CD14-positive monocyte (primary cell): ENCODE results near the gene KLHL42. TPM values are rescaled to one million over a fixed set of nuclear protein-coding genes. Genes with fewer than 3 reads are reported as not detected.

Experiments used
- DNase-seq, 3 donors: peaks; one replicate each; pipeline ENCODE4 v3.0.0-alpha.2; 2011 to 2022
- H2AFZ ChIP-seq: 2 replicates; pipeline ENCODE4 v1.6.0; 2012; ENCODE audit warnings: mild to moderate bottlenecking, low read depth, low read length, inconsistent platforms; ENCODE audit not compliant: insufficient read depth, poor library complexity, severe bottlenecking
- H3K27ac ChIP-seq, 2 donors: 1 replicate in 1 of 2; 2 replicates in 1 of 2; pipeline ENCODE4 v1.5.1; 2012 to 2013; ENCODE audit warnings: low read length in 2 of 2, control low read depth in 1 of 2, inconsistent platforms in 1 of 2, low read depth in 1 of 2, mild to moderate bottlenecking in 1 of 2
- H3K27me3 ChIP-seq, 2 donors: one replicate each; pipeline versions ENCODE4 v1.6.0 to v1.6.1; 2011 to 2013; ENCODE audit warnings: low read length in 2 of 2; ENCODE audit not compliant: control insufficient read depth in 2 of 2, insufficient read depth in 2 of 2
- H3K36me3 ChIP-seq, 2 donors: replicated peaks in 1 of 2; 1 replicate in 1 of 2; 2 replicates in 1 of 2; pipeline versions ENCODE4 v1.5.1 to v1.6.1; 2012 to 2013; ENCODE audit warnings: low read length in 2 of 2, control low read depth in 1 of 2, inconsistent platforms in 1 of 2, mild to moderate bottlenecking in 1 of 2; ENCODE audit not compliant: insufficient read depth in 2 of 2, control insufficient read depth in 1 of 2
- H3K4me1 ChIP-seq, 2 donors: 1 replicate in 1 of 2; 2 replicates in 1 of 2; pipeline versions ENCODE4 v1.5.1 to v1.6.1; 2012 to 2013; ENCODE audit warnings: low read length in 2 of 2, control low read depth in 1 of 2, inconsistent platforms in 1 of 2, mild to moderate bottlenecking in 1 of 2, moderate library complexity in 1 of 2; ENCODE audit not compliant: insufficient read depth in 2 of 2, control insufficient read depth in 1 of 2
- H3K4me2 ChIP-seq: replicated peaks from 2 replicates; pipeline ENCODE3; 2012; ENCODE audit warnings: low read length, moderate library complexity, mild to moderate bottlenecking; ENCODE audit not compliant: poor library complexity, severe bottlenecking; ENCODE audit errors: extremely low read depth
- H3K4me3 ChIP-seq, 3 experiments: fragments of 200-600 bp in 1 of 3; sonication (generic) in 1 of 3; replicated peaks in 1 of 3; 1 replicate in 2 of 3; 2 replicates in 1 of 3; pipeline ENCODE4 v1.5.1; 2011 to 2013; ENCODE audit warnings: low read length in 3 of 3, mild to moderate bottlenecking in 3 of 3, control low read depth in 2 of 3, low read depth in 2 of 3, inconsistent platforms in 1 of 3, moderate library complexity in 1 of 3
- H3K79me2 ChIP-seq: 2 replicates; pipeline ENCODE4 v1.6.0; 2012; ENCODE audit warnings: mild to moderate bottlenecking, control low read depth, inconsistent platforms, low read length, moderate library complexity; ENCODE audit not compliant: insufficient read depth
- H3K9ac ChIP-seq: 2 replicates; pipeline ENCODE4 v1.6.0; 2017; ENCODE audit warnings: low read length, mild to moderate bottlenecking; ENCODE audit not compliant: insufficient read depth, poor library complexity, severe bottlenecking
- H3K9me3 ChIP-seq, 2 donors: replicated peaks in 1 of 2; 1 replicate in 1 of 2; 2 replicates in 1 of 2; pipeline versions ENCODE4 v1.5.1 to v1.6.1; 2012 to 2013; ENCODE audit warnings: low read length in 2 of 2, control low read depth in 1 of 2; ENCODE audit not compliant: control insufficient read depth in 1 of 2, insufficient read depth in 1 of 2
- H4K20me1 ChIP-seq: 2 replicates; pipeline ENCODE4 v1.6.0; 2012; ENCODE audit warnings: mild to moderate bottlenecking, low read length, control low read depth, moderate library complexity; ENCODE audit not compliant: insufficient read depth
- H3K27ac Mint-ChIP-seq, 7 donors: one replicate each; pipeline ENCODE4 v1.8.0; 2020; ENCODE audit warnings: mild to moderate bottlenecking in 7 of 7, mixed read lengths in 7 of 7, moderate library complexity in 6 of 7, inconsistent platforms in 2 of 7
- H3K27me3 Mint-ChIP-seq, 3 donors: one replicate each; pipeline ENCODE4 v1.8.0; 2021 to 2022; ENCODE audit warnings: low read depth in 3 of 3, mild to moderate bottlenecking in 3 of 3, mixed read lengths in 3 of 3, moderate library complexity in 3 of 3, inconsistent platforms in 1 of 3
- H3K36me3 Mint-ChIP-seq, 2 donors: one replicate each; pipeline ENCODE4 v1.8.0; 2020; ENCODE audit warnings: mixed read lengths in 2 of 2, inconsistent platforms in 1 of 2, mild to moderate bottlenecking in 1 of 2
- H3K4me1 Mint-ChIP-seq: one replicate; pipeline ENCODE4 v1.8.0; 2020; ENCODE audit warnings: mild to moderate bottlenecking, mixed read lengths
- H3K4me3 Mint-ChIP-seq, 2 donors: one replicate each; pipeline ENCODE4 v1.8.0; 2020; ENCODE audit warnings: mild to moderate bottlenecking in 2 of 2, mixed read lengths in 2 of 2, moderate library complexity in 1 of 2
- H3K9me3 Mint-ChIP-seq, 7 donors: one replicate each; pipeline ENCODE4 v1.8.0; 2020 to 2022; ENCODE audit warnings: mixed read lengths in 7 of 7, mild to moderate bottlenecking in 6 of 7, moderate library complexity in 6 of 7, inconsistent platforms in 2 of 7
- CTCF ChIP-seq: fragments of 200-600 bp; IDR thresholded peaks from one replicate; pipeline ENCODE4 v1.8.0; 2022; ENCODE audit warnings: antibody characterized with exemption, mild to moderate bottlenecking
- WGBS: methylation state at CpG from one replicate; pipeline ENCODE4 v1.1.5; 2013; ENCODE audit warnings: missing lambda C conversion rate; ENCODE audit not compliant: insufficient coverage; 5-methylcytosine and 5-hydroxymethylcytosine counted together
- intact Hi-C, 2 donors: fragments of 100-400 bp; cut with micrococcal nuclease; formaldehyde crosslinking; loops; one replicate each; pipeline versions ENCODE4 v1.15.0 to v1.15.1; 2023
- polyA plus RNA-seq, 3 donors: library from polyadenylated mRNA; depleted of rRNA in 1 of 3; unstranded in 2 of 3; stranded (reverse) in 1 of 3; fragments of 300-500 nt in 2 of 3; fragments of >200 nt in 1 of 3; fragmentation: Illumina TruSeq in 2 of 3; gene quantifications; 1 replicate in 2 of 3; 2 replicates in 1 of 3; pipeline ENCODE4 v1.2.3, GENCODE V29; 2012 to 2021

Gene KLHL42
- polyA plus RNA-seq, 3 donors: 4.1 to 9.9 (median 7.5) TPM

GRCh38 chr12:27787559-27787958, 7.5 kb downstream of the KLHL42 start:
- Mint-ChIP-seq H3K4me3 (no peak overlapping the region), H3K27ac (peak overlapping the region in 1 of 7 donors; percentile 12), H3K27me3 (no peaks in the 10 kb centered on the region), H3K36me3 (peaks cover 32 to 41% of the 10 kb centered on the region in 2 donors), H3K9me3 (no peaks in the 10 kb centered on the region), H3K4me1 (peaks cover 16% of the 10 kb centered on the region)
- H3K4me3 ChIP-seq: no peak overlapping the region
- no peaks in the 10 kb centered on the region for H4K20me1 ChIP-seq
- peaks cover 10 to 13% of the 10 kb centered on the region in 2 donors for H3K4me1 ChIP-seq
- TF ChIP-seq CTCF: no peak
- no peaks in the 10 kb centered on the region for H3K27me3 ChIP-seq
- peaks cover 44% of the 10 kb centered on the region for H3K79me2 ChIP-seq
- H3K9ac ChIP-seq: no peak overlapping the region
- H3K36me3 ChIP-seq: peaks cover 18 to 34% of the 10 kb centered on the region in 2 donors
- intact Hi-C loops: no loop called here
- no peak overlapping the region for H2AFZ ChIP-seq
- WGBS: no CpG with 5 or more reads among the region's 2 CpGs
- H3K9me3 ChIP-seq: no peaks in the 10 kb centered on the region
- H3K4me2 ChIP-seq: no peak overlapping the region
- DNase-seq: no peak
- H3K27ac ChIP-seq: no peak overlapping the region

- Mint-ChIP-seq H3K4me1 (peaks cover 11% of the 10 kb centered on the region), H3K36me3 (peaks cover 53 to 63% of the 10 kb centered on the region in 2 donors), H3K27ac (no peak overlapping the region), H3K4me3 (no peak overlapping the region), H3K9me3 (no peaks in the 10 kb centered on the region), H3K27me3 (no peaks in the 10 kb centered on the region)
- Histone ChIP-seq H2AFZ (no peak overlapping the region), H4K20me1 (no peaks in the 10 kb centered on the region), H3K4me3 (no peak overlapping the region), H3K27ac (no peak overlapping the region), H3K4me2 (no peak overlapping the region), H3K9ac (no peak overlapping the region), H3K79me2 (peaks cover 27% of the 10 kb centered on the region), H3K4me1 (peaks cover 10 to 13% of the 10 kb centered on the region in 2 donors), H3K27me3 (no peaks in the 10 kb centered on the region), H3K36me3 (peaks cover 37 to 61% of the 10 kb centered on the region in 2 donors), H3K9me3 (no peaks in the 10 kb centered on the region)
- intact Hi-C loops: no loop called here
- DNase-seq: no peak
- WGBS: 100% methylated on average over 1 of the region's 2 CpGs
- TF ChIP-seq CTCF: no peak
These were observed 10.1 kb downstream of the KLHL42 start for GRCh38 chr12:27790179-27790578.
